ENCODE results near the gene DNAH9.

DNAH9 gene

DNA sequence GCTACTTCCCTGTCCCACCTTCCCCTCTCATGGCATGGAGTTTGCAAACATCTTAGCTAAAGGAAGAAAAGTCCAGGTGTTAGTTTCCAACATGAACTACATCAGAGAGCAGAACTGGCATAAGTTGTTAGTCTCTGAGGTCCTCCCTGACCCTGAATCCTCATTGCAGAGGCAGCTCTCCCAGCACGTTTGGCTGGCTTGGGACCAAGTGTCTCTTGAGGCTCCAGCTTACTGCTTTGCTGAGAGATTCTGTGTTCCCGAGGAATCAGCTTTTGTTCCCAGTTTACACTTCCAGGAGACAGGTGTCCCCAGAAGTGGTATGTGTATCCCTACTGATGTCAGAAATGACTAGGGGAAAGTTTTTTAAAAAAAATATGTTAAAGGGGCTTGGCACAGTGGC is 14.7 kb downstream of the DNAH9 start:
- H3K4me1 ChIP-seq (ENCODE audit: control insufficient read depth, insufficient read depth, low read length), result no peaks in the 10 kb centered on the region
- no peak overlapping the region for H3K4me3 ChIP-seq (ENCODE audit: low read depth, low read length)
- H3K27me3 ChIP-seq (ENCODE audit: control insufficient read depth, insufficient read depth, low read length), result no peaks in the 10 kb centered on the region
- H3K9me3 ChIP-seq (ENCODE audit: control insufficient read depth, insufficient read depth, low read length), result no peaks in the 10 kb centered on the region
- H3K9ac ChIP-seq (ENCODE audit: low read depth, low read length), result no peak overlapping the region
- no peaks in the 10 kb centered on the region for H3K36me3 ChIP-seq (ENCODE audit: control insufficient read depth, insufficient read depth, low read length)

- no peaks in the 10 kb centered on the region for H3K27me3 ChIP-seq (ENCODE audit: control insufficient read depth, insufficient read depth, low read length)
- no peaks in the 10 kb centered on the region for H3K9me3 ChIP-seq (ENCODE audit: control insufficient read depth, insufficient read depth, low read length)
- no peaks in the 10 kb centered on the region for H3K4me1 ChIP-seq (ENCODE audit: control insufficient read depth, insufficient read depth, low read length)
- no peak overlapping the region for H3K9ac ChIP-seq (ENCODE audit: low read depth, low read length)
- no peaks in the 10 kb centered on the region for H3K36me3 ChIP-seq (ENCODE audit: control insufficient read depth, insufficient read depth, low read length)
- H3K4me3 ChIP-seq (ENCODE audit: low read depth, low read length), result no peak overlapping the region
Measured at GRCh38 chr17:11618861-11619566, 20.7 kb downstream of the DNAH9 start.

DNA sequence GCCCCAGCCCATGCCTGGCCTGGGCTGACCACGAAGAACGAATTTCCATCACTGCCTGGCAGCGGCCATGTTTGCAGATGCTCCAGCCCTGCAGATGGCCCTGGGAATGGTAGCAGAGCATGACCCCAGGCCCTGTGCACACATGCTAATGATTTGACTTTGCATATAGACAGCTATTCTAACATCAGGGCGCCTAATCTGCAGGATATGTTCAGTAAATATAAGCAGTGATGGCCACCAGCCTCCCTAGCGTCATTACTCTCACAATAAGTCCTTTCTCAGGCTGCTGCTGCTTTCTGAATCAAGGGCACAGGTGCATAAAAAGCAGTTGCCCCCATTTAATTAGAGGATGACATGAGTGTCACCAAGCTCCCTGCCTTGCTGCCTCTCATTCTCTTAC is 24.2 kb downstream of the DNAH9 start:
- Histone ChIP-seq H3K4me1 (ENCODE audit: control insufficient read depth, insufficient read depth, low read length) (no peaks in the 10 kb centered on the region), H3K9ac (ENCODE audit: low read depth, low read length) (no peak overlapping the region), H3K4me3 (ENCODE audit: low read depth, low read length) (no peak overlapping the region), H3K27me3 (ENCODE audit: control insufficient read depth, insufficient read depth, low read length) (no peaks in the 10 kb centered on the region), H3K9me3 (ENCODE audit: control insufficient read depth, insufficient read depth, low read length) (no peaks in the 10 kb centered on the region), H3K36me3 (ENCODE audit: control insufficient read depth, insufficient read depth, low read length) (no peaks in the 10 kb centered on the region)

DNA sequence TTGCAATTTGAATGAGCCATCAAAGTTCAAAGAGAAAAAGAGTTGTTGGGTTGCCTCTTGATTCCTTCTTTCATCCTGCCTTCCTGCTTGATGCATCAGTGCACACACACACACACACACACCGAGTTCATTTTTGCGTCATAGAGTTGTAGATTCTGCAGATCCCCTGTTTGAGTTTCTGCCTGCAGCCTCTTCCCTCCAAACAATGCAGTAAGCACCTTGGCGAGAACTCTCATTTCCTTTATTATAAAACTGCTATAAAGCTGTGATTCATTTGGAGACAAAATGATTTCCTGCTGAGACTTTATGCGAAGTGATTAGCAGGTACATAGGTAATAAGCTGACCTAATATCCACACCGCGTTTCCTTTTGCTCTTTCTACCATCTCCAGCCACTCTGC is 26.7 kb downstream of the DNAH9 start:
- no peak overlapping the region for H3K9ac ChIP-seq (ENCODE audit: low read depth, low read length)
- H3K4me3 ChIP-seq (ENCODE audit: low read depth, low read length), result no peak overlapping the region
- no peaks in the 10 kb centered on the region for H3K27me3 ChIP-seq (ENCODE audit: control insufficient read depth, insufficient read depth, low read length)
- no peaks in the 10 kb centered on the region for H3K4me1 ChIP-seq (ENCODE audit: control insufficient read depth, insufficient read depth, low read length)
- no peaks in the 10 kb centered on the region for H3K36me3 ChIP-seq (ENCODE audit: control insufficient read depth, insufficient read depth, low read length)
- no peaks in the 10 kb centered on the region for H3K9me3 ChIP-seq (ENCODE audit: control insufficient read depth, insufficient read depth, low read length)

DNA sequence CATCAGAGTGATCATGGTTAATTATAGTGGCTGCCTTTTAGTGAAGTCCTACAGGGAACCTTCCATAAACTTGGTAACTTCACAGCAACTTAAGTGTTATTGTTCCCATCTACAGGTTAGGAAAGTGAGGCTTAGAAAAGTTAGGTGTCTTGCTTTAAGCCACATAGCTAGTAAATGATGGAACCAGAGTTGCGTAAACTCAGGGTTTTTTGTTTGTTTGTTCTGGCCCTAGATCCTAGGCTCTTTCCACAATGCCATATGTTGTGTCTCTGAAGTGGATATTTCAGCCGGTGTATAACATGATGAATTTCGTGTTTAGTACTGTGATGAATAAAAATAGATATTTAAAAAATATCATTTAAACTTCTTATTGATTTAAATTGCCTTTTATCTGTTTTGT is 27.6 kb downstream of the DNAH9 start:
- H3K9ac ChIP-seq (ENCODE audit: low read depth, low read length), result no peak overlapping the region
- no peaks in the 10 kb centered on the region for H3K36me3 ChIP-seq (ENCODE audit: control insufficient read depth, insufficient read depth, low read length)
- no peaks in the 10 kb centered on the region for H3K27me3 ChIP-seq (ENCODE audit: control insufficient read depth, insufficient read depth, low read length)
- no peak overlapping the region for H3K4me3 ChIP-seq (ENCODE audit: low read depth, low read length)
- H3K4me1 ChIP-seq (ENCODE audit: control insufficient read depth, insufficient read depth, low read length), result no peaks in the 10 kb centered on the region
- no peaks in the 10 kb centered on the region for H3K9me3 ChIP-seq (ENCODE audit: control insufficient read depth, insufficient read depth, low read length)

DNA sequence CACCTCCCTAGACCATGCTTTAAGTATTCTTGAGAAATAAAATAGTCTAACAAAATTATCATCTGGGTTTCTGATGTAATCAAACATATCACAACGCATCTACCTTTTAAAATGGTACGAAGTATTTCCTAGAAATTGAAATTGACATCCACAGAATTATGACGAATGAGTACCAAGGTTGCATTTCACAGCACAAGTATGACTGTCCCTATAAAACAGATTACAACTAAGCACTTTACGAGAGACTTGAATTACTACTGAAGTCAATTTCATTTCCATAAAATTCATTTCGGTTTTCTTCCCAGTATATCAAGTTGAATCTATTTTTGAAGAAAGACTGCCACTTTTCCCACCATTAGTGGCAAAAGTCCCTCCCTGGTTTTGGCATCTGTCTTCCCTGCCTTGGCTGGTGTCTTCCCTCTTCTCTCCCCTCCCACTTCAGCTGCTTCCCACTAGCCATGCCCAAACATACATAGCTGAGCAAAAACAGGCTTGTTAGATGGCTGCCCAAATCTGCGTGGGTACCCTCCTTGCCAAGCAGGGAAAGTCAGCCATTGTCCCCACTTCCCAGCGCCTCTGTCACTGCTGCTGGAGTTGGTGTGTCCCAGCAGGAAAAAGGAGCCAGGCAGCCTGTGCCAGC is 29.2 kb downstream of the DNAH9 start:
- Histone ChIP-seq H3K27me3 (ENCODE audit: control insufficient read depth, insufficient read depth, low read length) (no peaks in the 10 kb centered on the region), H3K4me3 (ENCODE audit: low read depth, low read length) (no peak overlapping the region), H3K9ac (ENCODE audit: low read depth, low read length) (no peak overlapping the region), H3K4me1 (ENCODE audit: control insufficient read depth, insufficient read depth, low read length) (no peaks in the 10 kb centered on the region), H3K36me3 (ENCODE audit: control insufficient read depth, insufficient read depth, low read length) (no peaks in the 10 kb centered on the region), H3K9me3 (ENCODE audit: control insufficient read depth, insufficient read depth, low read length) (no peaks in the 10 kb centered on the region)

GRCh38 chr17:11628374-11628773 is 30.1 kb downstream of the DNAH9 start:
- Histone ChIP-seq H3K9ac (ENCODE audit: low read depth, low read length) (no peak overlapping the region), H3K27me3 (ENCODE audit: control insufficient read depth, insufficient read depth, low read length) (no peaks in the 10 kb centered on the region), H3K36me3 (ENCODE audit: control insufficient read depth, insufficient read depth, low read length) (no peaks in the 10 kb centered on the region), H3K4me1 (ENCODE audit: control insufficient read depth, insufficient read depth, low read length) (no peaks in the 10 kb centered on the region), H3K4me3 (ENCODE audit: low read depth, low read length) (no peak overlapping the region), H3K9me3 (ENCODE audit: control insufficient read depth, insufficient read depth, low read length) (no peaks in the 10 kb centered on the region)

DNA sequence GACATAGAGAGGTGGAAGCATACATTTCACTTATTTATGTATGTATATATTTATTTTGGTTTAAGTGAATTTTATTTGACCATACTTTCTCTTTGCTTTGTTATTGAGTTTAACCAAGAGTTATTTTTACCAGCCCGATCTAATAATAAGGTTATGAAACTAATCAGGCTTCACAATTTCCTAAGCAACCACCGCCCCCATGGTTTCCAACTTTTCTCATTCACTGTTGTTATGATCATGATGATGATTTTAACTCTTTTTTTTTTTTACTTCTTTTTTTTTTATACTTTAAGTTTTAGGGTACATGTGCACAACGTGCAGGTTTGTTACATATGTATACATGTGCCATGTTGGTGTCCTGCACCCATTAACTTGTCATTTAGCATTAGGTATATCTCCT is 30.6 kb downstream of the DNAH9 start:
- H3K9ac ChIP-seq (ENCODE audit: low read depth, low read length), result no peak overlapping the region
- H3K27me3 ChIP-seq (ENCODE audit: control insufficient read depth, insufficient read depth, low read length), result no peaks in the 10 kb centered on the region
- no peaks in the 10 kb centered on the region for H3K4me1 ChIP-seq (ENCODE audit: control insufficient read depth, insufficient read depth, low read length)
- H3K36me3 ChIP-seq (ENCODE audit: control insufficient read depth, insufficient read depth, low read length), result no peaks in the 10 kb centered on the region
- no peak overlapping the region for H3K4me3 ChIP-seq (ENCODE audit: low read depth, low read length)
- H3K9me3 ChIP-seq (ENCODE audit: control insufficient read depth, insufficient read depth, low read length), result no peaks in the 10 kb centered on the region

DNA sequence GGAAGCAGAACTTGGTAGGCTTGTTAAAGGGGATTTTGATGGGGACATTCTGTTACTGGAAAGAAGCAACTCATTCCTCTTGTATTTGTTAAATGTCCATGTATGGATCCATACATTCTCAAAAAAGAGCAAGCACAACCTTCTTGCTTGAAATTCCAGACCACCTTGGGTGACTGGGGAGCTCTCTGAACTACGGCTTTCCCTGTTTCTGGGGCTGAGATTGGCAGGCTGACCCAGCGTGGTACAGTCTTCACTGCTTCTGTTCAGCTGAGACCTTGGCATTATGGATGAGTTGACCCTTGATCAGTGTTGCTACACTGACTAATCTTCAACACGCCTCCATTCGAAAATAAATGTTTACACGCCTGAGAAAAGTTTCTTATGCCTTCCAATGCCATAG is 38.5 kb downstream of the DNAH9 start:
- H3K27me3 ChIP-seq (ENCODE audit: control insufficient read depth, insufficient read depth, low read length), result no peaks in the 10 kb centered on the region
- no peaks in the 10 kb centered on the region for H3K4me1 ChIP-seq (ENCODE audit: control insufficient read depth, insufficient read depth, low read length)
- no peak overlapping the region for H3K4me3 ChIP-seq (ENCODE audit: low read depth, low read length)
- H3K9ac ChIP-seq (ENCODE audit: low read depth, low read length), result no peak overlapping the region
- no peaks in the 10 kb centered on the region for H3K36me3 ChIP-seq (ENCODE audit: control insufficient read depth, insufficient read depth, low read length)
- no peaks in the 10 kb centered on the region for H3K9me3 ChIP-seq (ENCODE audit: control insufficient read depth, insufficient read depth, low read length)

DNA sequence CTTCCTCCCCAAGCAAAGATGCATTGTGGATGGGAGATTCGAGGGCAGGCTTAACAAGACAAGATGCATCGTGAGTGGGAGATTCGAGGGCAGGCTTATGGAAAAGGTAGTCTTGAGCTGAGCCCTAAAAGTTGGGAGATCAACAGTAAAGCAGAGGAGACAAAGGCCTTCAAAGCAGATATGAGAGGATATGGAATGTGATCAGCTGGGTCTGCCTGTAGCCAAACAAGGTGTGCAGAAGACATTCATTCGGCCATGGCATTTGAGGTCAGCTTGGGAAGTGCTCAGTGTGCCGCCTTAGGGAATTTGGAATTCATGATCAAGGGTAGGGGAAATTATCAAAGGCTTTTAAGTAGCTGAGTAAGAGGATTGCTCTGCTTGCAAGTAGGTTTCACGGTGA is 39.5 kb downstream of the DNAH9 start:
- H3K27me3 ChIP-seq (ENCODE audit: control insufficient read depth, insufficient read depth, low read length), result no peaks in the 10 kb centered on the region
- no peak overlapping the region for H3K4me3 ChIP-seq (ENCODE audit: low read depth, low read length)
- H3K36me3 ChIP-seq (ENCODE audit: control insufficient read depth, insufficient read depth, low read length), result no peaks in the 10 kb centered on the region
- H3K9ac ChIP-seq (ENCODE audit: low read depth, low read length), result no peak overlapping the region
- no peaks in the 10 kb centered on the region for H3K9me3 ChIP-seq (ENCODE audit: control insufficient read depth, insufficient read depth, low read length)
- H3K4me1 ChIP-seq (ENCODE audit: control insufficient read depth, insufficient read depth, low read length), result no peaks in the 10 kb centered on the region

GRCh38 chr17:11638700-11639265 is 40.5 kb downstream of the DNAH9 start:
- H3K4me3 ChIP-seq (ENCODE audit: low read depth, low read length), result no peak overlapping the region
- H3K4me1 ChIP-seq (ENCODE audit: control insufficient read depth, insufficient read depth, low read length), result no peaks in the 10 kb centered on the region
- no peaks in the 10 kb centered on the region for H3K27me3 ChIP-seq (ENCODE audit: control insufficient read depth, insufficient read depth, low read length)
- H3K36me3 ChIP-seq (ENCODE audit: control insufficient read depth, insufficient read depth, low read length), result no peaks in the 10 kb centered on the region
- H3K9me3 ChIP-seq (ENCODE audit: control insufficient read depth, insufficient read depth, low read length), result no peaks in the 10 kb centered on the region
- H3K9ac ChIP-seq (ENCODE audit: low read depth, low read length), result no peak overlapping the region

- Histone ChIP-seq H3K9me3 (ENCODE audit: control insufficient read depth, insufficient read depth, low read length) (no peaks in the 10 kb centered on the region), H3K27me3 (ENCODE audit: control insufficient read depth, insufficient read depth, low read length) (no peaks in the 10 kb centered on the region), H3K9ac (ENCODE audit: low read depth, low read length) (no peak overlapping the region), H3K4me3 (ENCODE audit: low read depth, low read length) (no peak overlapping the region), H3K36me3 (ENCODE audit: control insufficient read depth, insufficient read depth, low read length) (no peaks in the 10 kb centered on the region), H3K4me1 (ENCODE audit: control insufficient read depth, insufficient read depth, low read length) (no peaks in the 10 kb centered on the region)
Measured at GRCh38 chr17:11639736-11640462, 41.6 kb downstream of the DNAH9 start.

All from iPS-15b (cell line).